OCI-LY1 (cell line): ENCODE results near the gene MOSMO.

Source experiments
- H2AFZ ChIP-seq: fragments of 200-600 bp; sonication (generic), shearing (Covaris generic); 2 replicates; pipeline ENCODE4 v1.6.0; 2014; ENCODE audit warnings: antibody characterized with exemption, mild to moderate bottlenecking, low read length
- H3F3A ChIP-seq: fragments of 200-600 bp; sonication (generic), shearing (Covaris generic); 2 replicates; pipeline ENCODE4 v1.6.0; 2014; ENCODE audit warnings: mild to moderate bottlenecking, antibody characterized with exemption, low read length, moderate library complexity; ENCODE audit not compliant: insufficient read depth
- H3K27ac ChIP-seq: fragments of 200-600 bp; sonication (generic); 2 replicates; pipeline ENCODE4 v1.5.1; 2014; ENCODE audit warnings: low read length, mixed run types, mild to moderate bottlenecking, low read depth; ENCODE audit not compliant: poor library complexity, severe bottlenecking
- H3K27me3 ChIP-seq: fragments of 200-600 bp; sonication (generic); 2 replicates; pipeline ENCODE4 v1.6.0; 2014; ENCODE audit warnings: antibody characterized with exemption, mild to moderate bottlenecking, low read length, moderate library complexity; ENCODE audit not compliant: insufficient read depth
- H3K36me3 ChIP-seq: fragments of 200-600 bp; sonication (generic); 2 replicates; pipeline ENCODE4 v1.6.1; 2014; ENCODE audit warnings: mild to moderate bottlenecking, antibody characterized with exemption, low read length, moderate library complexity, mixed read lengths; ENCODE audit not compliant: insufficient read depth
- H3K4me1 ChIP-seq: fragments of 200-600 bp; sonication (generic); 2 replicates; pipeline ENCODE4 v1.5.1; 2014; ENCODE audit warnings: mild to moderate bottlenecking, low read length, moderate library complexity; ENCODE audit not compliant: insufficient read depth, severe bottlenecking
- H3K4me2 ChIP-seq: fragments of 200-600 bp; sonication (generic), shearing (Covaris generic); 2 replicates; pipeline ENCODE4 v1.6.1; 2014; ENCODE audit warnings: low read length
- H3K4me3 ChIP-seq: fragments of 200-600 bp; sonication (generic); 2 replicates; pipeline ENCODE4 v1.5.1; 2014; ENCODE audit warnings: low read length, low read depth, mild to moderate bottlenecking, mixed read lengths; ENCODE audit not compliant: poor library complexity, severe bottlenecking
- H3K79me2 ChIP-seq: fragments of 200-600 bp; shearing (Covaris generic); 2 replicates; pipeline ENCODE4 v1.6.1; 2016; ENCODE audit warnings: mixed run types, low read length, mixed read lengths; ENCODE audit not compliant: insufficient read depth
- H3K9ac ChIP-seq: fragments of 200-600 bp; sonication (generic), shearing (Covaris generic); 2 replicates; pipeline ENCODE4 v1.6.1; 2014; ENCODE audit warnings: mild to moderate bottlenecking, low read length, mixed read lengths
- H3K9me2 ChIP-seq: fragments of 200-600 bp; sonication (generic), shearing (Covaris generic); 2 replicates; pipeline ENCODE4 v1.6.1; 2014; ENCODE audit warnings: low read depth, mild to moderate bottlenecking, low read length, mixed read lengths
- H3K9me3 ChIP-seq: fragments of 200-600 bp; shearing (Covaris generic); 2 replicates; pipeline ENCODE4 v1.6.1; 2014; ENCODE audit warnings: low read length, mixed read lengths
- H4K20me1 ChIP-seq: fragments of 200-600 bp; sonication (generic), shearing (Covaris generic); 2 replicates; pipeline ENCODE4 v1.6.0; 2016; ENCODE audit warnings: mild to moderate bottlenecking, low read length; ENCODE audit not compliant: insufficient read depth
- CTCF ChIP-seq: fragments of 200-600 bp; sonication (generic), shearing (Covaris generic); IDR thresholded peaks from 2 replicates; pipeline ENCODE4 v1.5.1; 2017; ENCODE audit warnings: mild to moderate bottlenecking, antibody characterized with exemption, low read length, moderate library complexity, mixed read lengths
- EZH2 ChIP-seq: fragments of 200-600 bp; sonication (generic), shearing (Covaris generic); IDR thresholded peaks from 2 replicates; pipeline ENCODE4 v1.8.0; 2017; ENCODE audit warnings: borderline replicate concordance, mixed run types, mild to moderate bottlenecking, antibody characterized with exemption, low read length, moderate library complexity, mixed read lengths

MOSMO gene

GRCh38 chr16:22052980-22053379, 45.1 kb downstream of the MOSMO start:
- H3F3A ChIP-seq: no peaks in the 10 kb centered on the region
- H3K4me3 ChIP-seq: no peak overlapping the region
- no peaks in the 10 kb centered on the region for H3K36me3 ChIP-seq
- H3K4me1 ChIP-seq: no peaks in the 10 kb centered on the region
- no peaks in the 10 kb centered on the region for H3K27me3 ChIP-seq
- no peaks in the 10 kb centered on the region for H3K9me2 ChIP-seq
- H3K4me2 ChIP-seq: no peak overlapping the region
- peaks cover 6% of the 10 kb centered on the region; the same call in 1 of the 2 replicates for H3K79me2 ChIP-seq
- no peaks in the 10 kb centered on the region for H3K9me3 ChIP-seq
- no peak overlapping the region for H3K27ac ChIP-seq
- H3K9ac ChIP-seq: no peak overlapping the region
- H2AFZ ChIP-seq: no peak overlapping the region
- no peaks in the 10 kb centered on the region for H4K20me1 ChIP-seq
- TF ChIP-seq CTCF: no peak
- no peak for TF ChIP-seq EZH2

GRCh38 chr16:22053921-22054341, 46.0 kb downstream of the MOSMO start:
- no peaks in the 10 kb centered on the region for H3K36me3 ChIP-seq
- H3K79me2 ChIP-seq: peaks cover 5% of the 10 kb centered on the region; the same call in 1 of the 2 replicates
- H2AFZ ChIP-seq: no peak overlapping the region
- H3K9me2 ChIP-seq: no peaks in the 10 kb centered on the region
- no peak overlapping the region for H3K4me2 ChIP-seq
- H3K27me3 ChIP-seq: no peaks in the 10 kb centered on the region
- TF ChIP-seq EZH2: no peak
- no peak for TF ChIP-seq CTCF
- no peak overlapping the region for H3K4me3 ChIP-seq
- no peaks in the 10 kb centered on the region for H3F3A ChIP-seq
- H3K27ac ChIP-seq: no peak overlapping the region
- no peaks in the 10 kb centered on the region for H4K20me1 ChIP-seq
- H3K9ac ChIP-seq: no peak overlapping the region
- no peaks in the 10 kb centered on the region for H3K4me1 ChIP-seq
- no peaks in the 10 kb centered on the region for H3K9me3 ChIP-seq

- Histone ChIP-seq H3K4me1 (no peaks in the 10 kb centered on the region), H3K79me2 (peaks cover 3% of the 10 kb centered on the region; the same call in 1 of the 2 replicates), H3K36me3 (no peaks in the 10 kb centered on the region), H3K9ac (no peak overlapping the region), H3K4me2 (no peak overlapping the region), H3K9me2 (no peaks in the 10 kb centered on the region), H3F3A (no peaks in the 10 kb centered on the region), H3K4me3 (no peak overlapping the region), H2AFZ (no peak overlapping the region), H4K20me1 (no peaks in the 10 kb centered on the region), H3K27ac (no peak overlapping the region), H3K27me3 (no peaks in the 10 kb centered on the region), H3K9me3 (no peaks in the 10 kb centered on the region)
- TF ChIP-seq EZH2: no peak
- TF ChIP-seq CTCF: no peak
These were observed 47.1 kb downstream of the MOSMO start for GRCh38 chr16:22054847-22055590.
